K562 (cell line): ENCODE data around the gene MYO1B. TPM values are rescaled to one million over a fixed set of nuclear protein-coding genes. Genes with fewer than 3 reads are reported as not detected.

Source experiments
- ATAC-seq: fragments of 200-7000 bp; cut with Tn5 transposase; 3 replicates; pipeline ENCODE4 v1.9.1; 2020; ENCODE audit warnings: moderate library complexity
- BruUV-seq: library from RNA; stranded (reverse); fragments of 400-500 nt; replicated peaks from 2 replicates; lab custom pipeline; 2021; lab: Mats Ljungman, UMichigan
- CTCF ChIA-PET: fragments of 300-600 bp; formaldehyde crosslinking; extraction: SDS; loops from one replicate; lab custom pipeline; 2021; ENCODE audit warnings: low intra/inter-chr PET ratio; lab: Yijun Ruan, JAX
- POLR2A ChIA-PET: fragments of 300-600, 350-650 bp; sonication (Branson Sonifier 250); formaldehyde crosslinking; extraction: SDS; loops from one replicate; lab custom pipeline; 2021; ENCODE audit warnings: antibody characterized with exemption, inconsistent platforms; lab: Yijun Ruan, JAX
- DNase-seq, 4 experiments: peaks; one replicate each; pipeline versions ENCODE4 v3.0.0 to v3.0.0-alpha.2; 2011 to 2018; ENCODE audit warnings: low spot score in 3 of 4, mixed read lengths in 3 of 4; ENCODE audit errors: extremely low read depth in 1 of 4
- FAIRE-seq: peaks from 2 replicates; lab custom pipeline; 2011; peaks lifted over from hg19 to GRCh38; lab: Jason Lieb, UNC
- H2AFZ ChIP-seq: 2 replicates; pipeline ENCODE4 v1.6.0; 2011; ENCODE audit warnings: low read depth, low read length, control low read depth, inconsistent platforms
- H3K27ac ChIP-seq: fragments of 200-600 bp; 3 replicates; pipeline ENCODE4 v1.8.0; 2011; ENCODE audit warnings: low read depth, mild to moderate bottlenecking, control low read depth, inconsistent platforms, low read length, moderate library complexity, mixed read lengths; ENCODE audit errors: extremely low read depth
- H3K27me3 ChIP-seq, 2 experiments: fragments of 300-600 bp in 1 of 2; 2 replicates in 1 of 2; 3 replicates in 1 of 2; pipeline versions ENCODE4 v1.6.0 to v1.8.0; 2011; ENCODE audit warnings: inconsistent platforms in 2 of 2, low read length in 2 of 2, mild to moderate bottlenecking in 1 of 2, mixed read lengths in 1 of 2, moderate library complexity in 1 of 2; ENCODE audit not compliant: control insufficient read depth in 2 of 2, insufficient read depth in 2 of 2
- H3K36me3 ChIP-seq: fragments of 300-600 bp; 3 replicates; pipeline ENCODE4 v1.8.0; 2011; ENCODE audit warnings: mild to moderate bottlenecking, low read length, inconsistent platforms; ENCODE audit not compliant: control insufficient read depth, insufficient read depth
- H3K4me1 ChIP-seq, 2 experiments: fragments of 200-600 bp in 1 of 2; replicated peaks in 1 of 2; 2 replicates in 1 of 2; 3 replicates in 1 of 2; pipeline versions ENCODE4 v1.5.1 to v1.8.0; 2011; ENCODE audit warnings: inconsistent platforms in 2 of 2, low read length in 2 of 2, mild to moderate bottlenecking in 1 of 2, mixed read lengths in 1 of 2, moderate library complexity in 1 of 2; ENCODE audit not compliant: control insufficient read depth in 2 of 2, insufficient read depth in 2 of 2
- H3K4me2 ChIP-seq: 2 replicates; pipeline ENCODE4 v1.6.1; 2011; ENCODE audit warnings: low read length, control low read depth, inconsistent platforms, mixed read lengths; ENCODE audit not compliant: insufficient read depth
- H3K4me3 ChIP-seq: fragments of 200-600 bp; sonication (generic), shearing (Covaris generic); 2 replicates; pipeline ENCODE4 v1.5.1; 2016; ENCODE audit warnings: control low read depth, inconsistent platforms
- H3K79me2 ChIP-seq: fragments of 200-600 bp; 3 replicates; pipeline ENCODE4 v1.8.0; 2011; ENCODE audit warnings: low read length, inconsistent platforms; ENCODE audit not compliant: control insufficient read depth, insufficient read depth
- H3K9ac ChIP-seq, 2 experiments: 2 replicates each; pipeline versions ENCODE4 v1.6.0 to v1.6.1; 2011; ENCODE audit warnings: low read depth in 2 of 2, low read length in 2 of 2, control low read depth in 1 of 2, inconsistent platforms in 1 of 2, mild to moderate bottlenecking in 1 of 2, mixed read lengths in 1 of 2; ENCODE audit not compliant: insufficient read depth in 1 of 2
- H3K9me1 ChIP-seq: one replicate; pipeline ENCODE4 v1.6.0; 2011; ENCODE audit warnings: inconsistent platforms, mild to moderate bottlenecking, low read length, moderate library complexity; ENCODE audit not compliant: control insufficient read depth, insufficient read depth
- H3K9me3 ChIP-seq: replicated peaks from 2 replicates; pipeline ENCODE4 v1.5.1; 2011; ENCODE audit warnings: low read depth, low read length, inconsistent platforms; ENCODE audit not compliant: control insufficient read depth, insufficient read depth
- H4K20me1 ChIP-seq: replicated peaks from 2 replicates; pipeline ENCODE4 v1.6.1; 2011; ENCODE audit warnings: low read length, inconsistent platforms, mixed read lengths; ENCODE audit not compliant: control insufficient read depth, insufficient read depth
- AFF1 ChIP-seq, 2 experiments: fragments of 450-650 bp; IDR thresholded peaks; 2 replicates each; pipeline ENCODE4 v1.6.1; 2018; ENCODE audit warnings: mild to moderate bottlenecking in 2 of 2, low read depth in 1 of 2; ENCODE audit not compliant: partially characterized antibody in 2 of 2
- BCL6 ChIP-seq: fragments of 250-450 bp; sonication (Bioruptor Pico); IDR thresholded peaks from 2 replicates; pipeline ENCODE4 v1.4.0; 2020
- ILF3 ChIP-seq: fragments of 450-650 bp; IDR thresholded peaks from 2 replicates; pipeline ENCODE4 v1.6.1; 2018; ENCODE audit warnings: antibody characterized with exemption, mild to moderate bottlenecking, moderate library complexity, borderline replicate concordance
- KAT8 ChIP-seq: fragments of 450-650 bp; IDR thresholded peaks from 2 replicates; pipeline ENCODE4 v1.6.1; 2016; ENCODE audit warnings: low read depth, mild to moderate bottlenecking
- MAFK ChIP-seq: IDR thresholded peaks from 2 replicates; pipeline ENCODE4 v1.6.1; 2011; ENCODE audit warnings: low read length, improper control_type of control experiment
- MCM3 ChIP-seq: fragments of 450-650 bp; IDR thresholded peaks from 2 replicates; pipeline ENCODE4 v1.6.1; 2016
- MECOM ChIP-seq: fragments of 250-450 bp; sonication (Bioruptor Pico); IDR thresholded peaks from 2 replicates; pipeline ENCODE4 v1.8.0; 2022; ENCODE audit warnings: inconsistent platforms
- MLX ChIP-seq, 2 experiments: fragments of 450-650 bp in 1 of 2; sonication (generic) in 1 of 2; formaldehyde crosslinking; conservative IDR thresholded peaks; 2 replicates each; pipeline versions ENCODE4 v1.4.0 to v1.8.1; 2020 to 2022; ENCODE audit warnings: mild to moderate bottlenecking in 1 of 2, missing genetic modification reagents in 1 of 2
- NELFE ChIP-seq: IDR thresholded peaks from 2 replicates; pipeline ENCODE4 v1.6.1; 2011; ENCODE audit warnings: mild to moderate bottlenecking; ENCODE audit not compliant: insufficient read depth, insufficient read length
- NEUROD1 ChIP-seq: fragments of 150-350 bp; IDR thresholded peaks from 2 replicates; pipeline ENCODE4 v1.6.1; 2014; ENCODE audit warnings: borderline replicate concordance, low read length, low read depth; ENCODE audit not compliant: partially characterized antibody
- ZBTB2 ChIP-seq: fragments of 450-650 bp; IDR thresholded peaks from 2 replicates; pipeline ENCODE4 v1.6.1; 2016; ENCODE audit warnings: antibody characterized with exemption
- ZKSCAN1 ChIP-seq: fragments of 150-350 bp; IDR thresholded peaks from 2 replicates; pipeline ENCODE4 v1.6.1; 2016; ENCODE audit warnings: low read depth, low read length
- ZNF24 ChIP-seq: fragments of 450-650 bp; IDR thresholded peaks from 2 replicates; pipeline ENCODE4 v1.6.1; 2016
- ZNF436 ChIP-seq: fragments of 250-450, 450-650 bp; sonication (Bioruptor Pico); formaldehyde crosslinking; IDR thresholded peaks from 2 replicates; pipeline ENCODE4 v1.7.0; 2020; ENCODE audit warnings: mild to moderate bottlenecking
- ZNF444 ChIP-seq: fragments of 250-450 bp; sonication (Bioruptor Pico); IDR thresholded peaks from 2 replicates; pipeline ENCODE4 v1.4.0; 2020; ENCODE audit warnings: mild to moderate bottlenecking, moderate library complexity
- ZNF785 ChIP-seq: fragments of 250-450 bp; sonication (Bioruptor Pico); IDR thresholded peaks from 2 replicates; pipeline ENCODE4 v1.4.0; 2020; ENCODE audit warnings: mild to moderate bottlenecking
- ZZZ3 ChIP-seq: fragments of 450-650 bp; IDR thresholded peaks from 2 replicates; pipeline ENCODE4 v1.6.1; 2016; ENCODE audit warnings: antibody characterized with exemption, mild to moderate bottlenecking, moderate library complexity
- WGBS: fragments of 100-300 bp; shearing (Covaris generic); methylation state at CpG from one replicate; pipeline ENCODE4 v1.1.6; 2016; ENCODE audit warnings: low coverage, mixed read lengths; ENCODE audit not compliant: insufficient coverage; ENCODE audit errors: missing lambda C conversion rate; 5-methylcytosine and 5-hydroxymethylcytosine counted together
- in situ Hi-C: fragments of 300-500 bp; cut with MboI; formaldehyde crosslinking; loops from 4 replicates; pipeline ENCODE4 v1.15.0; 2018; ENCODE audit warnings: inconsistent platforms, mixed read lengths
- intact Hi-C: fragments of 100-400 bp; cut with micrococcal nuclease; formaldehyde crosslinking; loops from 2 replicates; pipeline ENCODE4 v1.14.2; 2022
- polyA plus RNA-seq, 8 experiments: library from polyadenylated mRNA; depleted of rRNA in 4 of 8; stranded (reverse) in 5 of 8; unstranded in 3 of 8; fragments of >200 nt; fragmentation: Nextera tagmentation in 2 of 8; fragmentation: Illumina TruSeq in 1 of 8; extraction: Ambion mirVana in 2 of 8; extraction: Trizol in 1 of 8; gene quantifications; 2 replicates each; pipeline versions ENCODE4 v1.2.1 to v1.2.3, GENCODE V29; 2011 to 2014; ENCODE audit warnings: inconsistent platforms in 1 of 8, missing spikeins in 1 of 8
- total RNA-seq, 7 experiments: library from RNA; depleted of rRNA in 6 of 7; stranded (reverse); fragments of >200 nt in 6 of 7; fragmentation: Illumina TruSeq in 2 of 7; extraction: Trizol in 2 of 7; gene quantifications; 2 replicates each; pipeline versions ENCODE4 v1.2.1 to v1.2.3, GENCODE V29; 2011 to 2021; ENCODE audit warnings: low replicate concordance in 1 of 7
- TF ChIP-seq, protein P1 (sequence below): sonication (generic); formaldehyde crosslinking; IDR thresholded peaks from 2 replicates; pipeline ENCODE4 v1.8.0; 2022; ENCODE audit warnings: mild to moderate bottlenecking, missing genetic modification reagents

The MYO1B gene
- total and polyA plus RNA-seq, 9 of the 15 experiments (the other 6 are each of a cell fraction or from before 2014, with no cell fraction given): 0.04 to 0.33 (median 0.20) TPM; not detected in 5

DNA sequence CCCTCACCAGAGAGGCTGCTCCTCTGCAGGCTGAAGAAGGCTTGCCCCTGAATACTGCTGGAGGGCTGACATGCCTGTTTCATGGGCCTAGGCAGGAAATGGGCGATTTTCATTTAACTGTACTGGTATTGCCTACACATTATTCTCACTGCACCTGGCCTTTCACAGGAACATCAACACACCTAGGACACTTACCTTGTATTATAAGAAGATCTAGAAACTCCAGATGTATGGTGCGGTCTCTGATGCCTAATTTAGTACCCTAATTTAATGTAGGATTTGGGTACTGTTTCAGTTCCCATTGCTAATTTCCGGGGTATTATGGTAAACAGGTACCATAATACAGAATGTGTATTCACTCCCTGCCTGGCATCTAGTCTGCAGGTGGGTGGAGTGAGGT, 146.0 kb downstream of the MYO1B start:
- H3K9me1 ChIP-seq: no peaks in the 10 kb centered on the region
- intact Hi-C loops (no loop called here), in situ Hi-C loops (no loop called here)
- H3K79me2 ChIP-seq: no peaks in the 10 kb centered on the region
- H3K4me3 ChIP-seq: no peak overlapping the region
- POLR2A ChIA-PET: no interaction called here
- H3K27me3 ChIP-seq: peaks cover 0 to 4% of the 10 kb centered on the region in 2 experiments; a peak in 1 of 5 replicates
- H4K20me1 ChIP-seq: no peaks in the 10 kb centered on the region
- no peak overlapping the region for H3K4me2 ChIP-seq
- H3K9me3 ChIP-seq: no peaks in the 10 kb centered on the region
- no peak for DNase-seq
- 10% methylated on average over 3 of the region's 3 CpGs for WGBS
- H3K4me1 ChIP-seq: no peaks in the 10 kb centered on the region
- H3K36me3 ChIP-seq: no peaks in the 10 kb centered on the region
- FAIRE-seq: no peak
- ATAC-seq: no peak
- H3K9ac ChIP-seq: no peak overlapping the region
- H3K27ac ChIP-seq: no peak overlapping the region
- no peak overlapping the region for H2AFZ ChIP-seq
- BruUV-seq: no TSS peak
- CTCF ChIA-PET: no interaction called here
- TF ChIP-seq ZNF785 (CRISPR knock-in tag) (no peak), MECOM (CRISPR knock-in tag) (no peak), MLX (CRISPR knock-in tag; conservative IDR thresholded peaks at IDR 0.05) (no peak), AFF1 (IDR thresholded peaks at IDR 0.05; ENCODE audit: low read depth in 1 of 2, partially characterized antibody in 2 of 2) (no peak), KAT8 (no peak), ZBTB2 (no peak), ZZZ3 (no peak), ZNF436 (no peak), ZNF444 (no peak), ZNF24 (no peak), NELFE (no peak), ZKSCAN1 (no peak), MAFK (no peak), NEUROD1 (no peak), BCL6 (CRISPR knock-in tag) (no peak), MCM3 (no peak), ILF3 (no peak)
- TF ChIP-seq, protein P1, sequence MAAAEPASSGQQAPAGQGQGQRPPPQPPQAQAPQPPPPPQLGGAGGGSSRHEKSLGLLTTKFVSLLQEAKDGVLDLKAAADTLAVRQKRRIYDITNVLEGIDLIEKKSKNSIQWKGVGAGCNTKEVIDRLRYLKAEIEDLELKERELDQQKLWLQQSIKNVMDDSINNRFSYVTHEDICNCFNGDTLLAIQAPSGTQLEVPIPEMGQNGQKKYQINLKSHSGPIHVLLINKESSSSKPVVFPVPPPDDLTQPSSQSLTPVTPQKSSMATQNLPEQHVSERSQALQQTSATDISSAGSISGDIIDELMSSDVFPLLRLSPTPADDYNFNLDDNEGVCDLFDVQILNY: no peak
